Stimulated activated CD8-positive, alpha-beta memory T cell treated with anti-CD3 and anti-CD28 coated beads, Interleukin-7, amount 100 ng/mL, for 48 hours (primary cell): Measurements from ENCODE around the gene SIKE1.

Source experiments
- DNase-seq, 2 donors: peaks; one replicate each; pipeline ENCODE4 v3.0.0-alpha.2; 2020; ENCODE audit warnings: low read depth in 1 of 2; ENCODE audit errors: extremely low read depth in 1 of 2

Gene SIKE1

DNA sequence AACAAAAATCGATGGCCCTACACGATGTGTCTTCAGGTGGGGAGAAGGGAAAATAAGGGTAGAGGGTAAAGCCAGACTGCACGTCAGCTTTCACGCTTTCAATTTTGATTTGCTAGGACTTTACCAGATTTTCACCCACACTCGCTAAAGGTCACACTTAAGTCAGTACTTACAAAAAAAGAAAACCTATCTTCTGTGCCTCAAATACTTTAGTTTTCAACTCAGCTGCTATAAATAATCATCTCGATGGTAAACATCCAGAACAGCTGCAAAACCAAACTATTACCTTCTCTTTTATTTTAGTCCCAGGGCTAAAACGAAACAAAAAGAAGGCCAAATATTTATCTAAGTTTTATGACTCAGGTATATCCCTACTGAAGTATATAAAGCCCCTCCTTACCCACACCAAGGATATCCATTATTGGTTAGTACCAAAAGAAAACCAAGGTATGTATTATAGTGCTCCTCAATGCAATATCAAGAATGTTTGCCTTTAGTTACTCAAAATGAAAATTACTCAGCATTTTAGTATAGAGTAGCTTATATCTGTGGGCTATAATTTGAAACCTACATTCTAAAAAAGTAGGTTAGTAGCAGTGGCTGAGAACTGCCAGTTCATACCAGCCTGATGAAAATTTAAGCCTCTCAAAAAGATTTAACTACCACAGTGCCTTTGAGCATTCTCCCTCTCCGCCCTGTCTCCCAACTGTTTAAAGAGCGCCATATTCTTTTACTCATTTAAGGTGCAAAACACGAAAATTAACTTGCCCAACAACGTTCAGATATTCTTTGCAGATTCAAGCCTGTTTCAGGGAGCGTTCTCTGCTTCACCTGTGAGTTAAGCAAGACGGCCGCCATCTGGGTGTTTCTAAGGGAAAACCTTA, 24.2 kb downstream of the SIKE1 start:
- no peak for DNase-seq

DNA sequence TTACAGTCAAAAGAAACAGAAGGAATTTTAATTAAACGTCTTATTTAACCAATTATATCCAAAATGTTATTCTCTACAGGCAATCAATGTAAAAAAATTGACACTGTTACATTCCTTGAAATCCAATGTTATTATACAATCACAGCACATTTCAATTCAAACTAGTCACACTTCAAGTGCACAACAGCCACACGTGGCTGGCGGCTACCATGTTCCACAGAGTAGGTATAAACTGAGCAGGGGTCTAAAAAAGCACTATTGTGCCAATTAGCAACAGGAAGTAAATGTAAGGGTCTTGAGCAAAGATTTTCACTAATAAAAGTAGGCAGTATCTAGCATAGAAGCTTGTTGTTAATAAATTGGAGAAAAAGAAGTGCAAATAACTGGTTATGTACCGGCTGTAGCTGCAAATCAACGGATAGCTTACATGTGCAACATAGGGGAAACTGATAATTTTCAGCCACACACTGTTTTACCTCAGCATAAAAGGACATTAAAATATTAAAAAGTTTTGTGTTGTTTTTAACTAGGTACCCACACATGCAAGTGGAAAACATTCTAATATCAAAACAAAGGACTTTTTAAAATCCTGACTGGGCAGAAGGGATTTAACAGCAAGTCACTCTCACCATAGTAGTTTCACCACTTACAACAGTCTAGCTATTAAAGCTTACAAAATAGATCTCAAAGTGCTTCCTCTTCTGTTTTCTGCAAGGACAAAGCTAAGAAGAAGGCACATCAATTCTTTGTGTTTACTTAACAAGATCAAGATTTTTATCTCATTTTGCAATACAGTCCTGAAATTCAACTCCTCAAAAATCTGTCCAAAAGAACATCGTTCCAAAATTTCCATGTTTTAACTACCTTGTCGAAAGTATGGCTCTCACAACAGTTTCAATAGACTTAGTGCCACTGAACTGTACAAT, 25.2 kb downstream of the SIKE1 start:
- DNase-seq, result no peak

DNA sequence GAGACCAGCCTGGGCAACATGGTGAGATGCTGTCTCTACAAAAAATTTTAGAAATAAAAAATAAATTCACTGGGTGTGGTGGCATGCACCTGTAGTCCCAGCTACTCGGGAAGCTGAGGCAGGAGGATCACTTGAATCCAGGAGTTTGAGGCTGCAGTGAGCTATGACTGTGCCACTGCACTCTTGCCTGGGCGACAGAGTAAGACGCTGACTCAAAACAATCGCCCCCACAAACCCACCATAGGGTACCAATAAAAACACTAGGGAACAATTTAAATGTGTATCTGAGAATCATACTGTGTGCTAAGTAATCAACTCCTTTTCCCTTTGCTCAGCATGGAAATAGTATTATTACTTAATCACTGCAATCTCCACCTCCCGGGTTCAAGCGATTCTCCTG, 26.8 kb downstream of the SIKE1 start:
- DNase-seq, result peak in 1 of 2 donors; percentile 27

DNA sequence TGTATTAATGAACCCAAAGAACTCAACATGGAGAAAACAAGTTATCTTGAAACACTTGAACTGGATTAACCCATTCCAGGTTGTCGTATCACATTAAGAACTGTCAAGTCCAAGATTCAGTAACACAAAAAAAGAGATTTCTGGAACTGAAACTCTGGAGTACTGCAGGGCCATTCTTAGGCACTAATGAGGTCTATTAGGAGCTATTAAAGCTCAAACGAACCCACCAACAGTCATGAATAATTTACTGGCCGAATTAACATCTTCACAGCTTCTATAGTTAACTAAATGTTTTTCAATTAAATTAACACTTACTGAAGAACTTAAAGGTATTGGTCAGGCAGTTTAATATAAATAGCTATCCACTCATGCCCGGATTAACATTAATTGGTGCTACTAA, 27.3 kb downstream of the SIKE1 start:
- DNase-seq, result no peak

DNA sequence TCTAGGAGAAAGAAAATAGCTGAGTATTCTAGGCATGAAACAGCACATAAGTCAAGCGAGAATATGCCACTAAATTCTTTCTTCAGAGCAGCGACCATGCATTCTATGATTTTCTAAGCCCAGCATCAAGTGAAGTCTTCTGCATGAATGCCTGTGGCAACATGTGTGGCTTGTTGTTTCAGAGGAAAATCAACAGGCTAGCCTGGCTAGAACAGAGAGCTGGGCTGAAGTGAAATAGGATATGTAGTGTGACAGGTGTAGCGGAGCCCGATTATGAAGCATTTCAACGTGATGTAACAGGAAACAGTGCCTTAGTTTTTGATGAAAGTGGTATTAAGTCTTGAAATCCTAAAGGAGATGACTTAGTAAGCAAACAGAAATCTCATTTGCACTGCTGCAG, 29.7 kb downstream of the SIKE1 start:
- no peak for DNase-seq

DNA sequence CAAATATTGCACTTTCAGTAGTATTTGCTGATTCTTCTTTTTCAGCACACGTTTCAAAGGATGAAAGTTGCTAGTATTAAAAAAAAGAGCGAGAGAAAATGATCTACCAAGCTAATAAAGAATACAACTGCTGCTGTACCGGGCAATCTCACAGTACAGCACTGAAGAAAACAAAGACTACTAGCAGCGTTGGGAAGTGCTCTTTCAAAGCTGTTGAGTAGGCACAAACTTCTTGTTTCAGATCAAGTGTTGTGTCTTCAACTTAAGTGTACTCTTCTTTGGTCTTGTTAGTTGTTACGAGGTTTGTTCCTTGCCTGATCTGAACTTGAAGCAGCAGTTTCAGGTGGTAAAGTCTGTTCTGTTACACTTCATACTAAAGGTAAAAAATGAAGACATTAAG, 30.6 kb downstream of the SIKE1 start:
- no peak for DNase-seq

DNA sequence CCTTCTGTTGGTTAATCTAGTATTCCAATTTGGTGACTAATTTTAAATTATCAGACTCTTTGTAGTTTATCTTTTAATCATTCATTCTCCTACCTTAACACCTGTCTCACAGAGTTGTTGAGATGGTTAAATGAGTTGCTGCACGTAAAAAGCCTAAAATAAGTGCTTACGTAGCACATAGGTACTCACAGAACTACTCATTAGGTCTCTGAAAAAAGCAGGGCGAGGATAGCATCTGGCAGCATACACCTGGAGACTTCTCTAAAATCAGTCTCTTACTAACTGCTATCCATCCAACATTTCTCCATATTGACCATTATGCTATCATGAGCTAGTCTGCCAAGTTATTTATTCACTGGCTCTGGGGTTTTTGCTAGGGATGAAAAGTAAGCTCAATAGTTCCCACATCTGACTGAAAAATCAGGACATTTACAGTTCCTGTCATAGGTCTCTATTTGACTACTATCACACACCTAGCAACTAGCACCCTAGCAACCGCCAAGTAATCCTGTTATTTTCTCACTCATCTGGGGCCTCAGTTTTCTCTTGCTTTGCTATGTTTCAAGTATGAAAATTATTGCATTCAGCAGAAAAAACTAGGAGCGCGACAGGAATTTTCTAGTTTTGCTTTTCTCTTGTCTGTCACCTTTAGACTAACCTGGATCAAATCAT, 33.9 kb downstream of the SIKE1 start:
- DNase-seq, result no peak

DNA sequence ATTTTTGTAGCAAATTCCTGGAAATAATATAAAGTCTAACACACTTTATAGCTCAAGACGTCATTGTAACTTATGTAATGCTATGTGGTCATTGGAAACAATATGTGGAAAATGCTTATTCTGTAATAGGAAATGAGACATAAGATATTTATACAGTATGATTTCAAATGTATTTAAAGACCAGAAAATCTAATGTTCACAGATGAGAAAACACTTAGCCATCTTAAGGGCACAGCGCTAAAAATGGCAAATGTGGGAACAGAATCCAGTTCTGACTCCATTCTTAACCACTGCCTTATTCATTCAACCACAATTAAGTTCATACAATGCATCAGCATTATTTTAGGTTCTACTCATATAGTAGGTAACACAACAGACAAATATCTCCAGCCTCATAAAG, 35.2 kb downstream of the SIKE1 start:
- no peak for DNase-seq

DNA sequence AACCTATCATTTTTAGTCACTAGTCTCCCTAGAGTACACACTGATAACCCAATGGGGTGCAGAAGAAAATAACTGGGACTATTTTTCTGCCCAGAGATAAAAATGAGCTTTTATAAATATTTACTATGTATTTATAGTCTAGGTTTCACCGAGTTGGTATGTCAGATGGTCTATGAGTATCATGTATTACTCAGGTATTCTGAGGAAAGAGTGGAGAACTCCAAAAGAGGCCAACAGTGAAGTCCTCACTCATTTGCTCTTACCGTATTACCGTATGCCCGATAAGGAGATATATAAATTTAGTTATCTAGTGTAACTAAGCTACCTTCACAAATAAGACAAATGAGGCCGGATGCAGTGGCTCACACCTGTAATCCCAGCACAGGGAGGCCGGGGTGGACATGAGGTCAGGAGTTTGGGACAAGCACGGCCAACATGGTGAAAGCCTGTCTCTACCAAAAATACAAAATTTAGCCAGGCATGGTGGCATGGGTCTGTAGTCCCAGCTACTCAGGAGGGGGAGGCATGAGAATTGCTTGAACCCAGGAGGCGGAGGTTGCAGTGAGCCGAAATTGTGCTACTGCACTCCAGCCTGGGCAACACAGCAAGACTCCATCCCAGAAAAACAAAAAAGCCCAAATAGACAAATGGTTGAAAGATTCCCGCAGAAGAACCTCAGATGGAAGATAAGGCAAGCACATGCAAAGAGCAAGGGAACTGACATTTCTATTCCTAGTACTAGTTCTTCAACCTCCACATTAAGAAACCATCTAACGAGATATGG, 38.3 kb downstream of the SIKE1 start:
- no peak for DNase-seq

DNA sequence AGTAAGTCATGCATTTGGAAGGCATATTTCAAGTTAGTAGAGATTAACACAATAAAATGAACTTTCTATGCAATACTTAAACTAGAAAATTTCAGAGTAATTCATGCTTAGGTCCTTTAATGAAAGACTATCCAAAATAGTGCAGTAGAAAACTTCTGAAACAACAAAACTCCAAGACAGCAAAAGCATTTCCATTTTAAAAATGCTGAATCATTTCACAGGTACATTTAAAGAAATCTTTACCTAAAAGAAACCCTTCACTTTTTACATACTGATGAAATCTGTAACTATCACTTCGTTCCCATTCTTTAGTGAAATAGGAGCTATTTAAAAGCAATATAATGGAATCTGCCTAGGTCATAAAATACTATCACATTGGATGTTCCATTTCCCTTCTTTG, 40.2 kb downstream of the SIKE1 start:
- DNase-seq, result no peak

DNA sequence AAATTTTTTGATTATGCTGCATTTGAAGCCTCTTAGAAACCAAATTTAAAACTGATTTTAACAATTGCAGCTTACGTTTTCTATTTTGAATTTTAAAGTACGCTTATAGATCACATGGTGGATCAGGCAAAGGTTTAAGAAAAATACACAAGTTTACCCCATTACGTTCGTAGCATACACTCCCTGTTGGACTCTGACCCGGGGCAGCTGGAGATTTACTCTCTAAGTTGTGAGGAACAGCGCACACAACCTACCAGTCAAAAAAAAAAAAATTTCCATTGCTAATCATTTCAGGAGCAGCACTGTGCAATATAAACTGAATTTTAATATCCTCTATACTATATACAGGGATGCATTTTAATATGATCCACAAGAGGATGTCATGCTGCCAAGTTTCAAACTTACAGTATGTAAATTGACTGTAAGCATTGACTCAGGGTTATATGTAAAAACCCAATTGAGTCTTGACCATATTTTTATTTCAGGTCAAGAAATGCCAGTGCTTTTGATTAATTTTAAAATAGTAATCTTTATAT, 43.1 kb downstream of the SIKE1 start:
- no peak for DNase-seq

DNA sequence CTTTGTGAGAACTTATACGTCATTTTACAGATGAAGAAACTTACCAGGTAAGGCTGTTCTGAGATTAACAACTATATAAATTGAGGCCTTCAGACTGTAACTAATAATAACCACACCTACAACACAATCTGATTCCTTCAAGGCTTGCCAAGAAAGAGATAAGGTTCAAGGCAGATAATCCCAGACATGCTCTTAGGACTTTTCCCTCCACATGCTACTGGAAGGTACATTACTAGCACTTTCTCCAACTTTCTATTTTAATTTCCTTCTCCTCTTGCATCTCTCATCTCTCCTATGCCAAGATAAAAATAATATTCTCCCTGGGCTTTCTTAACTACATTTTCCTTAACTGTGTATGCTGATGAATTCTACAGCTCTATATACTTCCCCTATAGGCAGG, 45.0 kb downstream of the SIKE1 start:
- no peak for DNase-seq

DNA sequence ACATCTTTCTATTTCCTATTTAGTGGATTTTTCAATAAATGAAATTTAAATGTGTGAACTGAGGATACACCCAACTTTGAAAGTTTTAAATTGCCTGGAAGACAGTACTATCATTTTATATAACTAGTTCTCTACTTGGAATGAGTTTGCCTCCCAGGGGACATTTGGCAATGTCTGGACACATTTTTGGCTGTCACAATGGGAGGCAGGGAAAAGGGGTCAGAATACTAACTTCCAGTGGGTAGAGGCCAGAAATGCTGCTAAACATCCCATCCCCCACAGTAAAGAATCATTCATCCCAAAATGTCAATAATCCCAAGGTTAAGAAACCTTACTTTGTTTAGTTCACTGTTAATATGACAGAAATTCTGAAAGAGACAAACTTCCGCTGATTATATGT, 50.7 kb downstream of the SIKE1 start:
- no peak for DNase-seq

DNA sequence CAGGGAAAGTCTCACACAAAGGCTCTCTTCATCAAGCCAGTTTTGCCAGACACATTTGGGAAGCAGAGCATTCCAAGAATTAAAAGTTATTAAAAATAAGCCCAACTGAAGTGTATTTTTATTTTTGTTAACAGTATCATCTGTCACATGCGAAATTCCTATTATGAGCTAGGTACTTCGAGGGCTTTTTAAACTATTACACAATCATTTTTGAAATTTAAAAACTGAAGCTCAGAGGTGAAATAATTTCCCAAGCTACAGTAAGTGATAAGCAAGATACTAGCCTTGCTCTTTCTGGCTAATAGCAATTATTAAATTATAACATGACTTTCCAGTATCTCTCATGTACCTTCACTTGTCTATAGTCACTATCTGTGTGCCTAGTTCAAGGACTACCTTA, 51.9 kb downstream of the SIKE1 start:
- DNase-seq, result no peak

DNA sequence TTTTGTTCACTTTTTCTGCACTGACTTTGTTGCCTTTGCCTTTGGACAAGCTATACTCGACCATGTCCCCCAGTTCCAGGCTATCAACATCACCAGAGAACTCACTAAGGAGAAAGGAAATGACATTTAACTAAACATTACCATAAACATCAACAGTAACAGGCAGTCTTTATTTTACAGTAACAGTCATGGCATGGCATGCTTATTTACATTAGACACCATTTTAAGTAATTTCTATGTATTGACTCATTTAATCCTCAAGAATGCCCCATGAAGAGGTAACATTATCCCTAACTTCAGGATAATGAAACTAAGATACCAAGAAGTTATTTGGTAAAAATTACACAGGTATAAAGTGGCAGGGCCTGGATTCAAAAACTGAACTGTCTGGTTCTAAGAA, 55.3 kb downstream of the SIKE1 start:
- DNase-seq, result no peak

DNA sequence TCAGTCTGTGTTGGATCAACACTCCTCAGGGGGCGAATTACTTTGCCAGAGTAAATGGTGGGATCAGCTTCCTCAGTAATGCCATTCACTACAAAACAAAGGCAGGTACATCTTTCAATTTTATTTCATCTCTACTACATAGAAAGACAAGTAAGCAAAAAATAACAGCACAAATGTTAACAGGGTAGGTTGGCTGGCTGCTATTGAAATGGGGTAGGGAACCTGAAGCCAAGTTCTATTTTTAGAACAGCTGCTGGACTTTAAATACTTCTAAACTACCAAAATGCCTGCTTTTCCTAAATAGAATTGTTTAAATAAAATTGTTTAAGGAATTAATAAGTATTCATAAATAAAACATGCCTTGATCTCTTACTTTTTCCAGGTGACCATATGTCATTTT, 56.6 kb downstream of the SIKE1 start:
- no peak for DNase-seq

DNA sequence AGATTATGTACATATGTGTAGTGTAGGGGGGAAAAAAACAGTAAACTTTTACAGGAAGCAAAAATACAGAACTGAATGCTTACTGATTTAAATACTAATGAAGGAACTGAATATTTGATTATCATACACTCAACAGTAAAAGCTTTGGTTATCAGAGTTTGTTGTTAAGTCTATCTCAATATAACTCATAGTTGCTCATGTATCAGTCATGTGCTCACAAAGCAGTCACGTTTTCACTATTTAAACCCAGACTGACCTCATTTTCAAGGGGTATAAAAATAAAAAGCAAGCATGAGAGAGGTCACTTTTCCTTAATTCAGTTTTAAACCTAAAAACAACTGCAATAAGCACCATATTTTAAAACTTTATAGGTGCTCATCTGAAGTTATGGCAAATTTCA, 57.0 kb downstream of the SIKE1 start:
- DNase-seq, result no peak

DNA sequence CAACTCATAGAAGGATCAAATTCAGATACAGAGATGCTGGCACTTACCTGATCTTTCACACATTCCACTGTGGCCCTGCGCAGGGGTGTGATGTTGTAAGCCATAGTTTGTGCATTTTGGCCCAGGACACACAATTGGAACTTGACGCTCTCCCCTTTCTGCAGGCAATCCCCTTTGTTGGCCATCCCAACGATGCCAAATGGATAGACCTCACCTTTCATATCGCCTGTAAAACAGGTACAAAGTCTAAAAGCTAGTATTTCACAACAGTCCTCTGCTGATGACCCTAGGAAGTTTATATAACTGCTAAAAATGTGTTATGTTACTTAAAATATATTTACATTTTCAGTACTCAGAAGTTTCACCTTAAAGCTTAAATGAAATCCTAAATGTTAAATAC, 60.0 kb downstream of the SIKE1 start:
- no peak for DNase-seq
